Measurements from ENCODE around the gene AEBP1. TPM values are rescaled to one million over a fixed set of nuclear protein-coding genes. Genes with fewer than 3 reads are reported as not detected.

Gene AEBP1
- total RNA-seq, 1 donor from 2014 or later: 422 TPM

- H3K4me3 Mint-ChIP-seq (ENCODE audit: unreplicated experiment): no peak overlapping the region
- no peaks in the 10 kb centered on the region for H3K27me3 Mint-ChIP-seq (ENCODE audit: low read depth)
- H3K27ac Mint-ChIP-seq (ENCODE audit: unreplicated experiment): no peak overlapping the region
- peaks cover 15% of the 10 kb centered on the region for H3K36me3 Mint-ChIP-seq (ENCODE audit: low read depth)
- peaks cover 28% of the 10 kb centered on the region for H3K4me1 Mint-ChIP-seq (ENCODE audit: low read depth)
- no peaks in the 10 kb centered on the region for H3K9me3 Mint-ChIP-seq (ENCODE audit: low read depth)
- TF ChIP-seq CTCF (IDR thresholded peaks at IDR 0.05): no peak
- peak; percentile 66 for DNase-seq (ENCODE audit: low spot score)
Observed at GRCh38 chr7:44075296-44076075, 28.7 kb upstream of the AEBP1 start.

GRCh38 chr7:44076101-44076895, 27.8 kb upstream of the AEBP1 start:
- H3K9me3 Mint-ChIP-seq (ENCODE audit: low read depth): no peaks in the 10 kb centered on the region
- H3K36me3 Mint-ChIP-seq (ENCODE audit: low read depth): peaks cover 15% of the 10 kb centered on the region
- TF ChIP-seq CTCF (IDR thresholded peaks at IDR 0.05): no peak
- no peak overlapping the region for H3K4me3 Mint-ChIP-seq (ENCODE audit: unreplicated experiment)
- H3K4me1 Mint-ChIP-seq (ENCODE audit: low read depth): peaks cover 34% of the 10 kb centered on the region
- H3K27me3 Mint-ChIP-seq (ENCODE audit: low read depth): no peaks in the 10 kb centered on the region
- H3K27ac Mint-ChIP-seq (ENCODE audit: unreplicated experiment): no peak overlapping the region
- peak; percentile 92 for DNase-seq (ENCODE audit: low spot score)

GRCh38 chr7:44077061-44077460, 27.1 kb upstream of the AEBP1 start:
- peak; percentile 69 for DNase-seq (ENCODE audit: low spot score)
- H3K4me3 Mint-ChIP-seq (ENCODE audit: unreplicated experiment): no peak overlapping the region
- no peak overlapping the region for H3K27ac Mint-ChIP-seq (ENCODE audit: unreplicated experiment)
- TF ChIP-seq CTCF (IDR thresholded peaks at IDR 0.05): no peak
- H3K27me3 Mint-ChIP-seq (ENCODE audit: low read depth): no peaks in the 10 kb centered on the region
- H3K36me3 Mint-ChIP-seq (ENCODE audit: low read depth): peaks cover 15% of the 10 kb centered on the region
- peaks cover 34% of the 10 kb centered on the region for H3K4me1 Mint-ChIP-seq (ENCODE audit: low read depth)
- no peaks in the 10 kb centered on the region for H3K9me3 Mint-ChIP-seq (ENCODE audit: low read depth)

GRCh38 chr7:44077681-44078091, 26.5 kb upstream of the AEBP1 start:
- peaks cover 15% of the 10 kb centered on the region for H3K36me3 Mint-ChIP-seq (ENCODE audit: low read depth)
- TF ChIP-seq CTCF (IDR thresholded peaks at IDR 0.05): no peak
- no peaks in the 10 kb centered on the region for H3K27me3 Mint-ChIP-seq (ENCODE audit: low read depth)
- peaks cover 28% of the 10 kb centered on the region for H3K4me1 Mint-ChIP-seq (ENCODE audit: low read depth)
- peak overlapping the region; percentile 68 for H3K27ac Mint-ChIP-seq (ENCODE audit: unreplicated experiment)
- H3K9me3 Mint-ChIP-seq (ENCODE audit: low read depth): no peaks in the 10 kb centered on the region
- H3K4me3 Mint-ChIP-seq (ENCODE audit: unreplicated experiment): no peak overlapping the region
- DNase-seq (ENCODE audit: low spot score): peak; percentile 57

- H3K27me3 Mint-ChIP-seq (ENCODE audit: low read depth): no peaks in the 10 kb centered on the region
- H3K9me3 Mint-ChIP-seq (ENCODE audit: low read depth): no peaks in the 10 kb centered on the region
- H3K4me1 Mint-ChIP-seq (ENCODE audit: low read depth): peaks cover 28% of the 10 kb centered on the region
- H3K36me3 Mint-ChIP-seq (ENCODE audit: low read depth): peaks cover 12% of the 10 kb centered on the region
- DNase-seq (ENCODE audit: low spot score): peak; percentile 53
- no peak overlapping the region for H3K4me3 Mint-ChIP-seq (ENCODE audit: unreplicated experiment)
- no peak for TF ChIP-seq CTCF (IDR thresholded peaks at IDR 0.05)
- H3K27ac Mint-ChIP-seq (ENCODE audit: unreplicated experiment): peak overlapping the region; percentile 1
Observed at GRCh38 chr7:44078521-44078920, 25.6 kb upstream of the AEBP1 start.

All from chondrocyte (in vitro differentiated cells).